Endothelial cell of umbilical vein (primary cell): ENCODE data around the gene AWAT2. TPM values are rescaled to one million over a fixed set of nuclear protein-coding genes. Genes with fewer than 3 reads are reported as not detected.

Source experiments
- BruUV-seq: library from RNA; stranded (reverse); fragments of 400-500 nt; replicated peaks from 2 replicates; lab custom pipeline; 2021; lab: Mats Ljungman, UMichigan
- CTCF ChIA-PET: fragments of 300-600, 350-600 bp; sonication (Branson Sonifier 250); formaldehyde crosslinking; loops from one replicate; lab custom pipeline; 2021; ENCODE audit warnings: antibody characterized with exemption, inconsistent platforms; lab: Charles Lee
- POLR2A ChIA-PET: fragments of 300-600, 350-600 bp; sonication (Branson Sonifier 250); formaldehyde crosslinking; loops from one replicate; lab custom pipeline; 2021; ENCODE audit warnings: antibody characterized with exemption, inconsistent platforms; lab: Charles Lee
- DNase-seq: peaks from one replicate; pipeline ENCODE4 v3.0.0-alpha.2; 2011; ENCODE audit warnings: low read depth, low spot score
- FAIRE-seq: peaks from 2 replicates; lab custom pipeline; 2011; peaks lifted over from hg19 to GRCh38; lab: Jason Lieb, UNC
- H2AFZ ChIP-seq: 2 replicates; pipeline ENCODE4 v1.6.0; 2012; ENCODE audit warnings: low read depth, low read length, control low read depth, inconsistent platforms
- H3K27ac ChIP-seq: 2 replicates; pipeline ENCODE4 v1.5.1; 2011; ENCODE audit warnings: low read depth, mild to moderate bottlenecking, control low read depth, low read length, moderate library complexity; ENCODE audit not compliant: insufficient read depth
- H3K27me3 ChIP-seq, 2 experiments: 2 replicates each; pipeline versions ENCODE4 v1.6.0 to v1.6.1; 2011; ENCODE audit warnings: low read length in 2 of 2, mixed read lengths in 1 of 2; ENCODE audit not compliant: control insufficient read depth in 2 of 2, insufficient read depth in 2 of 2
- H3K36me3 ChIP-seq, 2 experiments: 2 replicates in 1 of 2; 3 replicates in 1 of 2; pipeline ENCODE4 v1.5.1; 2011; ENCODE audit warnings: low read length in 2 of 2, mild to moderate bottlenecking in 1 of 2, moderate library complexity in 1 of 2; ENCODE audit not compliant: control insufficient read depth in 2 of 2, insufficient read depth in 2 of 2; ENCODE audit errors: extremely low read depth in 1 of 2
- H3K4me1 ChIP-seq: 3 replicates; pipeline ENCODE4 v1.5.1; 2011; ENCODE audit warnings: mild to moderate bottlenecking, low read length; ENCODE audit not compliant: control insufficient read depth, insufficient read depth; ENCODE audit errors: extremely low read depth
- H3K4me2 ChIP-seq: 2 replicates; pipeline ENCODE4 v1.6.1; 2011; ENCODE audit warnings: low read length, control low read depth, mixed read lengths; ENCODE audit not compliant: insufficient read depth
- H3K4me3 ChIP-seq, 3 experiments: fragments of 200-600 bp in 1 of 3; sonication (generic), shearing (Covaris generic) in 1 of 3; replicated peaks in 1 of 3; 2 replicates each; pipeline ENCODE4 v1.5.1; 2011 to 2016; ENCODE audit warnings: control low read depth in 3 of 3, low read length in 3 of 3, mild to moderate bottlenecking in 2 of 3, inconsistent platforms in 1 of 3, low read depth in 1 of 3, moderate library complexity in 1 of 3; ENCODE audit not compliant: insufficient read depth in 1 of 3
- H3K79me2 ChIP-seq: 2 replicates; pipeline ENCODE4 v1.6.0; 2012; ENCODE audit warnings: low read length, inconsistent platforms; ENCODE audit not compliant: control insufficient read depth, insufficient read depth
- H3K9ac ChIP-seq: replicated peaks from 2 replicates; pipeline ENCODE3; 2011; ENCODE audit warnings: low read length, control low read depth; ENCODE audit not compliant: insufficient read depth; ENCODE audit errors: extremely low read depth
- H3K9me1 ChIP-seq: replicated peaks from 3 replicates; pipeline ENCODE4 v1.6.0; 2011; ENCODE audit warnings: mild to moderate bottlenecking, low read length; ENCODE audit not compliant: control insufficient read depth, insufficient read depth; ENCODE audit errors: extremely low read depth
- H3K9me3 ChIP-seq: replicated peaks from 2 replicates; pipeline ENCODE4 v1.5.1; 2012; ENCODE audit warnings: low read length, inconsistent platforms; ENCODE audit not compliant: control insufficient read depth, insufficient read depth
- H4K20me1 ChIP-seq: replicated peaks from 2 replicates; pipeline ENCODE3; 2011; ENCODE audit warnings: mild to moderate bottlenecking, low read length; ENCODE audit not compliant: control insufficient read depth, insufficient read depth; ENCODE audit errors: extremely low read depth
- CTCF ChIP-seq, 2 donors: IDR thresholded peaks; 1 replicate in 1 of 2; 2 replicates in 1 of 2; pipeline ENCODE4 v1.5.1; 2011; ENCODE audit warnings: low read length in 2 of 2, mild to moderate bottlenecking in 2 of 2, moderate library complexity in 2 of 2, control low read depth in 1 of 2, inconsistent platforms in 1 of 2, low read depth in 1 of 2; ENCODE audit not compliant: insufficient read depth in 1 of 2; ENCODE audit errors: extremely low read depth in 1 of 2
- EZH2 ChIP-seq: IDR thresholded peaks from 2 replicates; pipeline ENCODE4 v1.6.1; 2012; ENCODE audit warnings: borderline replicate concordance, low read depth, mild to moderate bottlenecking, moderate library complexity, low read length, inconsistent platforms; ENCODE audit not compliant: severe bottlenecking
- FOS ChIP-seq: IDR thresholded peaks from 2 replicates; pipeline ENCODE4 v1.6.1; 2011; ENCODE audit warnings: mild to moderate bottlenecking, low read length, moderate library complexity, borderline replicate concordance; ENCODE audit not compliant: insufficient read depth
- GATA2 ChIP-seq: IDR thresholded peaks from 2 replicates; pipeline ENCODE4 v1.7.0; 2011; ENCODE audit warnings: low read depth, mild to moderate bottlenecking, moderate library complexity, mixed read lengths, low read length; ENCODE audit not compliant: insufficient read length, insufficient read depth
- JUN ChIP-seq: IDR thresholded peaks from 2 replicates; pipeline ENCODE4 v1.6.1; 2011; ENCODE audit warnings: borderline replicate concordance, low read depth; ENCODE audit not compliant: insufficient read length, insufficient read depth
- MAX ChIP-seq: IDR thresholded peaks from 2 replicates; pipeline ENCODE4 v1.6.1; 2011; ENCODE audit not compliant: insufficient read depth, insufficient read length
- MYC ChIP-seq: IDR thresholded peaks from one replicate; pipeline ENCODE4 v1.6.1; 2011; ENCODE audit warnings: mild to moderate bottlenecking, low read depth, low read length
- POLR2A ChIP-seq: IDR thresholded peaks from 2 replicates; pipeline ENCODE4 v1.6.1; 2012; ENCODE audit warnings: low read depth, mild to moderate bottlenecking, control low read depth, low read length
- POLR2AphosphoS5 ChIP-seq: IDR thresholded peaks from 2 replicates; pipeline ENCODE4 v1.6.1; 2012; ENCODE audit warnings: low read depth, mild to moderate bottlenecking, control low read depth, low read length, moderate library complexity; ENCODE audit not compliant: insufficient read depth
- dilution Hi-C: fragments of 300-500 bp; cut with MboI; formaldehyde crosslinking; loops from one replicate; pipeline ENCODE4 v1.15.0; 2019; ENCODE audit warnings: low sequenced_read_pairs; ENCODE audit not compliant: extremely low pct_ligation_motif_present
- intact Hi-C: fragments of 100-400 bp; cut with micrococcal nuclease; formaldehyde crosslinking; loops from one replicate; pipeline ENCODE4 v1.10.0; 2022
- polyA plus RNA-seq, 4 experiments: library from polyadenylated mRNA; depleted of rRNA in 3 of 4; stranded (reverse) in 3 of 4; unstranded in 1 of 4; fragments of >200 nt; gene quantifications; 2 replicates each; pipeline versions ENCODE4 v1.2.1 to v1.2.3, GENCODE V29; 2011 to 2012; ENCODE audit warnings: missing spikeins in 1 of 4
- total RNA-seq: library from RNA; stranded (reverse); gene quantifications from 2 replicates; pipeline ENCODE4 v1.2.3, GENCODE V29; 2021

AWAT2 gene
- total and polyA plus RNA-seq, 2 donors (not counting 3 experiments of a cell fraction or from before 2014, with no cell fraction given), result 0.20 to 0.29 TPM

GRCh38 chrX:70082723-70083122, 33.0 kb upstream of the AWAT2 start:
- no peak overlapping the region for H3K4me3 ChIP-seq
- H3K36me3 ChIP-seq, result no peaks in the 10 kb centered on the region
- no peak overlapping the region for H2AFZ ChIP-seq
- H3K27ac ChIP-seq, result no peak overlapping the region
- H3K79me2 ChIP-seq, result no peaks in the 10 kb centered on the region
- TF ChIP-seq POLR2AphosphoS5 (no peak), GATA2 (no peak)
- FAIRE-seq, result no peak
- ChIA-PET POLR2A (no interaction called here), CTCF (no interaction called here)
- peaks cover 9% of the 10 kb centered on the region for H3K4me1 ChIP-seq
- intact Hi-C loops (no loop called here), dilution Hi-C loops (no loop called here)
- BruUV-seq, result no TSS peak
- H3K9me1 ChIP-seq, result no peaks in the 10 kb centered on the region
- no peak overlapping the region for H3K9ac ChIP-seq
- H4K20me1 ChIP-seq, result no peaks in the 10 kb centered on the region
- H3K27me3 ChIP-seq, result no peaks in the 10 kb centered on the region
- no peak for DNase-seq
- H3K9me3 ChIP-seq, result no peaks in the 10 kb centered on the region
- no peak overlapping the region for H3K4me2 ChIP-seq

GRCh38 chrX:70079870-70080269, 30.1 kb upstream of the AWAT2 start:
- DNase-seq (no peak), FAIRE-seq (peak; percentile 88)
- no peaks in the 10 kb centered on the region for H3K36me3 ChIP-seq
- H3K4me2 ChIP-seq, result no peak overlapping the region
- intact Hi-C loops, result no loop called here
- no TSS peak for BruUV-seq
- H4K20me1 ChIP-seq, result no peaks in the 10 kb centered on the region
- POLR2A ChIA-PET, result no interaction called here
- H3K4me3 ChIP-seq, result no peak overlapping the region
- dilution Hi-C loops, result no loop called here
- H3K9ac ChIP-seq, result no peak overlapping the region
- no peak overlapping the region for H3K27ac ChIP-seq
- H3K9me3 ChIP-seq, result no peaks in the 10 kb centered on the region
- H3K4me1 ChIP-seq, result peaks cover 5% of the 10 kb centered on the region
- TF ChIP-seq FOS (no peak), GATA2 (no peak), POLR2A (no peak), EZH2 (no peak), JUN (no peak), MYC (no peak), MAX (no peak), POLR2AphosphoS5 (no peak), CTCF (IDR thresholded peaks at IDR 0.05; ENCODE audit: extremely low read depth in 1 of 2, insufficient read depth in 1 of 2, low read depth in 1 of 2, low read length in 2 of 2) (no peak)
- no peaks in the 10 kb centered on the region for H3K79me2 ChIP-seq
- H3K27me3 ChIP-seq, result no peaks in the 10 kb centered on the region
- CTCF ChIA-PET, result interaction anchor here (1.5 kb wide), 1 partner anchor 18 kb away, joined by 5 read pairs; no protein-coding TSS in a partner anchor
- no peak overlapping the region for H2AFZ ChIP-seq
- no peaks in the 10 kb centered on the region for H3K9me1 ChIP-seq
